Measurements from ENCODE around the gene WDR37. TPM values are rescaled to one million over a fixed set of nuclear protein-coding genes. Genes with fewer than 3 reads are reported as not detected.

WDR37 gene
- total RNA-seq, 1 donor from 2014 or later, result 37.9 TPM

- DNase-seq, result no peak
Observed at GRCh38 chr10:1170867-1171180, 114.6 kb downstream of the WDR37 start.

GRCh38 chr10:1171182-1171581 is 115.0 kb downstream of the WDR37 start:
- no peak for DNase-seq

- DNase-seq, result no peak
Observed at GRCh38 chr10:1171586-1171985, 115.4 kb downstream of the WDR37 start.

GRCh38 chr10:1172256-1172984 is 116.2 kb downstream of the WDR37 start:
- no peak for DNase-seq

GRCh38 chr10:1173091-1173490 is 116.9 kb downstream of the WDR37 start:
- no peak for DNase-seq

GRCh38 chr10:1174022-1174421 is 117.8 kb downstream of the WDR37 start:
- DNase-seq, result no peak

- no peak for DNase-seq
Observed at GRCh38 chr10:1175956-1176565, 119.9 kb downstream of the WDR37 start.

GRCh38 chr10:1177936-1178335 is 121.8 kb downstream of the WDR37 start:
- DNase-seq, result no peak

GRCh38 chr10:1178506-1178905 is 122.3 kb downstream of the WDR37 start:
- DNase-seq, result no peak

GRCh38 chr10:1179346-1180070 is 123.3 kb downstream of the WDR37 start:
- DNase-seq, result no peak

GRCh38 chr10:1180071-1180730 is 124.0 kb downstream of the WDR37 start:
- no peak for DNase-seq

- DNase-seq, result no peak
Observed at GRCh38 chr10:1180836-1181235, 124.7 kb downstream of the WDR37 start.

Other genes starting within 250 kb of the WDR37 start
- gene LARP4B, start 124.7 kb upstream of the WDR37 start, total RNA-seq, result 29.5 TPM
- gene GTPBP4, start 68.0 kb upstream of the WDR37 start, total RNA-seq, result 21.5 TPM
- not detected for gene IDI2, start 30.5 kb upstream of the WDR37 start, total RNA-seq
- gene IDI1, start 7.3 kb upstream of the WDR37 start, total RNA-seq, result 146 TPM